Stimulated activated CD4-positive, alpha-beta T cell treated with anti-CD3 and anti-CD28 coated beads, Interleukin-12 subunit alpha, Interleukin-12 subunit beta, amount 100 ng/mL, for 4 hours (primary cell): ENCODE data around the gene SYNGR1.

Source experiments
- DNase-seq: peaks from one replicate; pipeline ENCODE4 v3.0.0-alpha.2; 2020

The SYNGR1 gene

DNA sequence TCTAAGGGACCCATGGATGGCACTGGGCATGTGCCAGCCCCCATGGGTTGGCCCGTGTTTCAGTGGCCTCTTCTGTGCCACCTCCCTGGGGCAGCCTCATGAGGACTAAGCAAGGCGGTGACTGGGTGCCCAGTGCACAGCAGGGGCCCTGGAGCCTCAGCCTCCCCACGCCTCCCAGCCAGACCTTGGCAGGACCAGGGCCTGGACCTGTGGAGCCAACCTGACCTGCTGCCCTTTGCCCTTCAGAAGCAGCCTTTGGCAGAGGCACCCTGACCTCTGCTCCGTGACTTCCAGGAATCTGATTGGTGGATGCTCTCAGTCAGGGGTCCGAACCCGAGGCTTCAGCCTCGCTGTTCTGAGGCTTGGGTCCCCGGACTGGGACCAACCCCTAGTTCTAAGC, 25.0 kb downstream of the SYNGR1 start:
- DNase-seq, result no peak

DNA sequence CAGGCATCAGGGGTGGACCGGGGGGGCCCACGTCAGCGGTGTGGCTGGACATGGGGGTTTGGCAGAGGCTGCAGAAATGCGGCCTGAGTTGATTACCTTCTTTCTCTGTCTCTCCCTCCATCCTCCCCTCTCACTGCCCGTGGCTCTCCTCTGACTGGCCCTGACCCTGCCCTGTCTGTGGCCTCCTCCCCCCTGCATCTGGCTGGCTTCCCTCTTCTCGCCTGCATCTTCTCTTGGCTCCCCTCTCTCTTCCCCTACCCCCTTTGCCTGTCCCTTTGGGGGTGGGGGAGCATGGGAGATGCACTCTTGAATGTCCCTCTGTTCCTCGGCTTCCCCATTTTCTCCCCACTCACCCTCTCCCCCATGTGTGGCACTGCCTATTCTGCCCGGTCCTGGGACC, 25.9 kb downstream of the SYNGR1 start:
- no peak for DNase-seq

DNA sequence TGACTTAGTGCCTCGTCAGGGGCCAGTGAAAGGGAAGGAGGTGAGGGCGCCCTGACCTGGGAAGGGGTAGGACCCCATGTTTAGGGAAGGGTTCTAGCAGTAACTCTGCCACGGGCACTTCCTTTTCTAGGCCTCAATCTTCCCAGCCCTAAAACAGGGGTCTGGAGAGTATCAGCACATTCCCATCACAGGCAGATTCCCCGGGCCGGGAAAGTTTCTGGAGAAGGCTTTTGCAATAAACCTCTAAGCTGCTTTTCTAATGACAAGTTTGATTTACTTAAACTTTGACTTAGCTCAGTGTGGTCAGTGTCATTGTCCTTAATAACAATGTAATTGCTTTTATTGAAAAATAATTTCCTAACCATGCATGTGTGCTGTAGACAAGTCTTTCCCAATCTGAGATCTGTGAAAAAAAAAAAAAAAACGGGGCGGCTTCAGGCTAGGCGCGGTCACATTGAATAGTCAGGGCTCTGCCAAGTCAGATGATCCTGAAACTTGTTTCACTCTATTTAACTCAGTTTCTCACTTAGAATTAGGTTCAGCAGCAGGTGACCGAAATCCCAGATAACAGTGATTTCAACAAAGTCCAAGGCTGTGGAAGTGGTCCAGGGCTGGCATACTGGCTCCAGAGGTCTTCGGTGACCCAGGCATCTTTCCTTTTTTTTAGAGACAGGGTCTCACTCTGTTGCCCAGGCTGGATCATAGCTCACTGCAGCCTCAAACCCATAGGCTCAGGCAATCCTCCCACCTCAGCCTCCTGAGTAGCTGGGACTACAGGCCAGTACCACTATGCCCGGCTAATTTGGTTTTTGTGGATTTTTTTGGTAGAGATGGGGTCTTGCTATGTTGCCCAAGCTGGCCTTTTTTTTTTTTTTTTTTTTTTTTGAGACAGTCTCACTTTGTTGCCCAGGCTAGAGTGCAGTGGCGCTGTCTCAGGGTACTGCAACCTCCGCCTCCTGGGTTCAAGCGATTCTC, 30.3 kb downstream of the SYNGR1 start:
- no peak for DNase-seq

DNA sequence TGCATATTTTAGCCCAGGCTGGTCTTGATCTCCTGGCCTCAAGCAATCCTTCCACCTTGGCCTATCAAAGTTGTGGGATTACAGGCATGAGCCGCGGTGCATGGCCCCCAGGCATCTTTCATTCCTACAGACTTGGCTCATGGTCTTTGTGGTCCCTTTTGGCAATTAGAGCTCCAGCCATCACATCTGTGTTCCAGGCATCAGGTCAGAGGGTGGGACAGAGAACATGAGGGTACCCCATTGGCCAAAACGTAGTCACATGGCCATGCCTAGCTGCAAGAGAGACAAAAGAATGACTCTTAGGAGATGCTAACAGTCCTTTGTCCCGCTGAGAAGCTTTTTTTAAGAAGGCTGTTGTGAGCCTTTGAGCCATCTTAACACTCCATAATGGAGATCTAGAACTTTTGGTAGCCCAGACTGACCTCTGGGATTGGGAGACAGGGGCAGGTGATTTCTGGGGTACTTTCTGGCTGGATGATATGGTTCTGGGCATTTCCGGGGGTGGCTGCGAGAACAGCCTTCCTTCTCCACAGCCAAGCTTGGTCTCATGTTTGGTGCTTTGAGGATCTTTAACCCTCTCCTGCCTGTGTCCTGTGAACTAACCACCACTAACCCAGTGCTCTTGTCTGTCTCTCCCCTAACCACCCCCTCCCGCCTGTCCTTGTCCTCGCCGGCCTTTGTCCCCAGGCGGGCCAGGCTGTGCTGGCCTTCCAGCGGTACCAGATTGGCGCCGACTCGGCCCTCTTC, 31.4 kb downstream of the SYNGR1 start:
- DNase-seq, result no peak

DNA sequence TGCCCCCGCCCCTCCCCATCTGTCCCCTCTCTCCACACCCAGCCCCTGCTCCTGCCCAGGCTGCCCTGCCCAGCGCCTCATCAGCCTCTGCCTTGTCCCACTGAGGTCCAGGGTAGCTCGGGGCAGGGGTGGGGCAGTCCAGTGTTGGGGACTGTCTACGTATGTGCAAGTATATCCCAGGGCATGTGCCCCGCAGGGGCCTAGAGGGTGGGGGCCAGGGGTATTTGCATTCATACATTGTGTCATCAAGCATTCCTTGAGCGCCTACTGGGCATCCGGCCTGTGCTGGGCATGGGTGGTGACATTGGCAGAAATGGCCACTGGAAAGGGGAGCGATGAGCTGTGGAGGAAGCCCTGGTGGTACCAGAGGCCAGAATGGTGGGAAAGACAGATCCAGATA, 32.1 kb downstream of the SYNGR1 start:
- no peak for DNase-seq

DNA sequence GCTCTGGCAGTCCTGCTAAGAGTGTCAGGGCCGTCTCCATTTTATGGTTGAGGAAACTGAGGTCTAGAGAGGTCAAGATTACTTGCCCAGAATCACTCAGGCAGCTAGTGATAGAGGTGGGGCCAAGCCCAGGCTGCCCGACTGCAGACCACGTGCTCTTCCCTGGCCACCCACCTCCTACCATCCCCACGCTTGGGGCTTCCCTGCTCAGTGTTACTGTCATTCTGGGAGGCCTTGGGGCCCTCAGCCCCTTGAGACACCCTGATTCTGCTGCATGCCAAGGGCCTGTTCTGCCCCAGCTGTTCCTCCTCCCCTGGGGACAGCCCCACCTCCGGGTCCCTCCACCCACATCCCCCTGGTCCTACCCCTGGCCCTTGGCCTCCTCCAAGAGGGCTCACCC, 32.6 kb downstream of the SYNGR1 start:
- no peak for DNase-seq

DNA sequence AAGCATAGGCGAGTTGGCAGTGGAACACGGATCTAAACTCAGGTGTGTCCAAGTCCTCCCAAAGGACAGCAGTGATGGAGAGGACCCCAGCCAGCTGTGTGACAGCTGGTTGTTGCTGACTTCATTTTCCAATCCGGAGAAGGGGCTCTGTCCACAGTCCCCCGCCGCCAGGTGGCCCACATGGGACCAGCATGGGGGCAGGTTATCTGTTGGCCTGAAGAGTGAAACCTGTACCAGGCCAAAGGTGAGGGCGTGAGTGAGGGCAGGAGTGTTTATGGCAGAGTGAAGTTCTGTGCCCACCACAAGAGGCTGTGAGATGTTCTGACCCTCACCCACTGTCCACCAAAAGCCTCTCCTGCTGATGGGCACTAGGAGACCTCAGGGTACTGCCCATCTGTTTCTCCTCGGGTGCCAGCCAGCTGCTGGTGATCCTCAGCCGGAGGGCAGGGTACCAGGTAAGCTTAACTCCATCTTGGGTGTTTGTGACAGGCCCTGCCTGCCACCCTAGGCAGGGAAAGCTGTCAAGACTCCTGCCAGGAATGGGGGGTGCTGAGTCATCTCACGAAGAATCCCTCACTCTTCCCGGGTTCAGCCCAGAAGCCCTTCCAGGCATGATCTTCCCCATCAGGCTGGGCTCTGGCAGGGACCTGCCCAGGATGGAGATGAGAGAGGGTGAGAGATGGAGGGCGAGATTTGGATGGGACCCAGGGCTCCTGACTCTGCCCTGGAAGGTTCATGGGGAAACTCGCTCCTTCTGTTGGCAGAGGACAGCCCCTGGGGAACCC, 34.2 kb downstream of the SYNGR1 start:
- no peak for DNase-seq

DNA sequence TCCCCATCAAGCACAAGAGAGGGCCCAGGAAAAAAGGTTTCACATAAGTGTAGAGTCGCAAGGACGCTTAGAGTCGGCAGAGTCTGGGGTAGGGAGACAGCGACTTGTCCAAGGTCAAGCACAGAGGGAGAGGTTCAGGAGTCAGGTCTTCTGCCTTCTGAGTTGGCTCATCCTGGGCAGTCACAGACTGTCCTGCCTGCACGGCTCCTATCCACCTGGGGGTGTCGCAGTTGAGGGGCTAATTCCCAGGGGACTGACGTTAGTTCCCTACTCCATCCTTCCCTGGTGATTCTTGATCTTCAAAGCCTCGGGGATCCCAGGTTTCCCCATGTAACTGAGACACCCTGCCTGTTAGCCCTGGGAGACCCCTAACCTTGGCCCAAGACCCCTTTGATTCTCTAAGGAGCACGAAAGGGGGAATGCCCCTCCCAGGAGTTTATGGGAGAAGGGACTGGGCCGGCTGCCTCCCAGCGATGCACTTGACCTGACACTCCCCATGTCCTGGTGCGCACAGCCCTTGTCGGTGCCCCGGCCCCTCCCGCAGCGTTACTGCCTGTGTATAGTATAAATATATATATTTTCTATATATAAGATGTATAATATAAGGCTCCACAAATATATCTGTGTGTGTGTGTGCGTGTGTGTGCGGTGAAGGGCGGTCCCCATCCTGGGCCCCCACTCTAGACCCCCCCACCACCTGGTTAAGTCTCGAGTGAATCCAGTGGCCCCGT, 35.1 kb downstream of the SYNGR1 start:
- DNase-seq, result no peak

DNA sequence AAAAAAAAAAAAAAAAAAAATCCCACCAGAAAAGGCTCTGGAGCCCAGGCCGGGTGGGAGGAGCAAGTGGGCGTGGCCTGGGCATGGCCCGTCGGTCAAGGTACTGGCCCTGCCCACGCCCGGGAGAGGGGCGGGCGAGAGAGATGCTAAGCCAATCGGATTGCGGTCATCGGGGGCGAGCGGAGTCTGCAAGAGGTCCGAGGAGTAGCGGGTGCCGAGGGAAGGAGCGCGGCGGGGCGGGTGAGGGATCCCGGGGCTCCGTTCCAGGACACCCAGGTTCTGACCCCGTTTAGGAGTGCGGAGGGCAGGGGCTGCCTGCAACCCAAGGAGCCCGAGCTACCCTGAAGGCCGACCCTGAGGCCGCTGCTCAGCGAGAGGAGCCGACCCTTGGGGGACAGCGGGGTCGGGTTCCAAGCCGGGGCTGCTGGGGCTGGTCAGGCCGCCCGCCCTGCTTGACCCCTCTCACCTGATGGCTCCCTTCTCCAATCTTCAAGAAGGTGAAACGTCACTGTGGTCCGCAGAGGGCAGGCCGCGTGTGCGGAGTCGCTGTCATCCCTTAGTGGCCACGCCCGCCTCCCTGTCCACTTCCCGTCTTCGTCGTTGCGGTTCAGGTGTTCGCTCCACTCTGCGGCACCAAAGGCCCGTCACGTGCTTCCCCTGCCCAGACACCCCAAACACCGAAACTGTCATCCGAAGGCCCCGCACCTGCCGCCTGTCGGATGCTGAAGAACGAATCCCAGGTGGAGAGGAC, 38.6 kb downstream of the SYNGR1 start:
- peak; percentile 49 for DNase-seq

DNA sequence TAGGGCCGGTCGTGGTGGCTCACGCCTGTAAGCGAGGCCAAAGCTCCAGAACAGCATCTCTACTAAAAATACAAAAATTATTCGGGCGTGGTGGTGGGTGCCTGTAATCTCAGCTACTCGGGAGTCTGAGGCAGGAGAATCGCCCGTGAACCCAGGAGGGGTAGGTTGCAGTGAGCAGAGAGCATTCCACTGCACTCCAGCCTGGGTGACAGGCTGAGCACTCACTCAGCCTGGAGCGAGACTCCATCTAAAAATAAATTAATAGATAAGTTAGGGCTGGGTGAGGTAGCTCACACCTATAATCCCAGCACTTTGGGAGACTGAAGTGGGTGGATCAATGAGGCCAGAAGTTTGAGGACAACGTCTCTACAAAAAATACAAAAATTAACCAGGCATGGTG, 39.6 kb downstream of the SYNGR1 start:
- DNase-seq, result no peak

DNA sequence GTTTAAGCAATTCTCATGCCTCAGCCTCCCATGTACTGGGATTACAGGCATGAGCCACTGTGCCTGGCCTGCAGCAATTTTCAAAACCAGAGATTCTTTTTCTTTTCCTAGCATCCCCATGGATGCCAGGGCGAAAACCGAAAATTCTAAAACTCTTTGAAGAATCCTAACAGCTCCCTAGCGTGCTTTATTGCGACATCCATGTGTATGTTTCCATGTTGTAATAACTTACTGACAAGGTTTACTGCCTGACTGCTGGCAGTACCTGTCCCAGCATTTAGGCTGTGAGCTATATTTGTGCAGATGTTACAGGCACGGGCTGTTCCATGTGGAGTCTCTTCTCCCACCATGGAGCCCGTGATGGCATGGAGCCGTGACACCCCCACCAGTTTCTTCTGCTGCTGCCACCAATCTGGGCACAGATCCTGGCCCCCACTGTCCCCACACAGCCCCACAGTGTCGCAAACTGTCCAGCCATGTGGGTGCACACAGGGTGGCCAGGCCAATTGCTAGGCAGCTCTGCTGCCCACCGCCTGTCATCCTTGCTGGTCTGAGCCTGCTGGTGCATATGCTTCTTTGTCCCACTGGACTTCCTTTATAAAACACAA, 42.7 kb downstream of the SYNGR1 start:
- no peak for DNase-seq

DNA sequence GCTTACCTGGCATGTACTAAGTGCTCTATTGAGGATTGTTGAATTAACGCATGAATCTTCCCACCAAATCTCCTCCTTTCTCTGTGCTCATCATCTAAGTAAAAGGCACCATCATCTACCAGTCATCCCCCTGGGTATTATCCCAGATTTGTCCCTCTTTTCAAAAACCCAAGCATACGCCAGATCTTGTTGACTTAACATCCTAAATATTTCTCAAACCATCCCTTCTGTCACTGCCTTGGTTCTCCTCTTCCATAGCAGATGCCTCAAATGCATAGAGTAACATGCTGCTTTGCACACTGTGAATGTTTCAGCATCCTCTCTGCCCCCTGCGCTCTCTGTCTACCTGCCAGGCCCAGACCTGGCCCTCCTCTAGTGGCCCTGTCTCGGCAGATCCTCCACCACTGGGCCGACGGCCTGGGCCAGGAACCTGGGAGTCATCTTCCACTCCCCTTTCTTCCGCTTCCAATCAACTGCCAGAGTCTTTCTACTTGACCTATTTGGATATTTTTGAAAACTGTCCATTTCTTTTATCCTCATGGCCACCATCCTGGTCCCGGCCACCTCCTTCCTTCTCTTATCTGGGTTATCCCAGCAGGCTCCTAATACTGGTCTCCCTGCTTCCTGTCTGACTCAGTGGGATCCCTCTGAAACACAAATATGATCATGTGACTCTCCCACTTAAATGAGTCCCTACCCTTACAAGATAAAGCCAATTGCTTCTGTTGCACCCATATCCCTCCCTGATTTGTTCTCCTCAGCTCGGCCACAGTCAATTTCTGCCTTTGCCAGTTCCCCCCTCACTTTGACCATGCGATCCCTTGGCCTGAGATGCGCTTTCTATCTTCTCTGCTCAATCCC, 46.4 kb downstream of the SYNGR1 start:
- DNase-seq, result no peak

DNA sequence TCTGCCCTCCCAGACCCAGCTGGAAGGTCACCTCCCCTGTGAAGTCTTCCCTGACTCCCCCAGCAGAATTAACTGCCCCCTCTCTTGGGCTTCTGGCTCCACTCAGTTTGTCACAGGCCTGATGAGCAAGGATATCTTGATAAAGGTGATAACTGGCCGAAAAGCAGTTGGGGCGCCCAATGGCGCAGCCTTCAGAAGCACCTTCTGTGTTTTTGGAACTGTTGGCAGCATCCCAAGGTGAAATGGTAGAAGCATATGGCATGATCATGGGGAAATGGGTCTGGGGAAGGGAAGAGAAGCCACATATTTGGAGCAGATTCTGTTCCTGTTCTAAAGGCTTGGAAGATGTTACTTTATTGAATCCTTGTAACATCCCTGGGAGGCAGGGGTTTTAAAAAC, 47.0 kb downstream of the SYNGR1 start:
- no peak for DNase-seq

DNA sequence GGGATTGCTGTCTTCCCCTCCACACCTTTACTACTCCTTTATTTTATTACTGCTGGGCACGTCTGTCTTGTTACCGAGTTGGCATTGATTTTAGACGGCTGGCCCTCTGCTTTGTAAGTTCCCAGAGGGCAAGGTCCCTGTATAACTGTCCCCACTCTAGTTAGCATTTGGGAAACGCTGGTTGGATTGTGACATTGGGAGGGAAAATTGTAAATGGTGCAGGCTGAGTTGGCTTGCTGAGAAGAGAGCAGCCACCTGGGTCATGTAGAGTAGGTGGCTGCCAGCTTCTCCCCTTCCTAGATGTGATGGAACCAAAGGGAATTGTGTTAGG, 51.5 kb downstream of the SYNGR1 start:
- DNase-seq, result no peak

DNA sequence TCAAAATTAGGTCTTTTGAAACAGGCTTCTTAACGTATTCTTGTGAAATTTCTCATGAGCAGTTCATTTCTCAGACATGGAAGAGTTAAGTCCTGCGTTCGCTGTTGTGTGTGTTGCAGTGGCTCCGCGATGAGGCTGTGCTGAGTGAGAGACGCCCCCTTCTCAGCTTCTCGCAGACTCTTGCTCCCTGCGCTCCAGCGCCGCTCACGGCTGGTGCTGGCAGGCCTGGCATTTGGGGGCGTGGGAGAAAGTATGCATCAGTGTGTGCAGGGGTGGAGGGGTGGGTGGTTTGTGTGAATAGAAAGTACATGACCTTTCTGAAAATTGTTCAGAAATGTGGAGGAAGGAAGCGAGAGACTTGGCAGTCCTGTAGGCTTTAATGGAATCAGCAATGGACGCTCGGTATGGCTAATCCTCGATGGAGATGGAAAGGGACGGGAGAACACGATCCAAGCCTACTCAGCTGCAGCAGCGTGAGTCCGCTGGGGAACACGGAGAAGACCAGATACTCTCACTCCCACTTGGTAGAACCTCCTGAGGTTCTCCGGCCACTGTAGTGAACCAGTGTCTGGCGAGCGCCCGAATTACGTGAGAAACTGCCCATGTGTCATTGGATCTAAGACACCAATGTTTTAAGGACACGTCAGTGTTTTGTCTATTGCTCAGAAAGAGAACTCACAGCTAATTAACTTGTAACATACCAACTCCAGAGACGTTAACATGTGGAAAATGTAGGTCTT, 55.7 kb downstream of the SYNGR1 start:
- DNase-seq, result peak; percentile 30

DNA sequence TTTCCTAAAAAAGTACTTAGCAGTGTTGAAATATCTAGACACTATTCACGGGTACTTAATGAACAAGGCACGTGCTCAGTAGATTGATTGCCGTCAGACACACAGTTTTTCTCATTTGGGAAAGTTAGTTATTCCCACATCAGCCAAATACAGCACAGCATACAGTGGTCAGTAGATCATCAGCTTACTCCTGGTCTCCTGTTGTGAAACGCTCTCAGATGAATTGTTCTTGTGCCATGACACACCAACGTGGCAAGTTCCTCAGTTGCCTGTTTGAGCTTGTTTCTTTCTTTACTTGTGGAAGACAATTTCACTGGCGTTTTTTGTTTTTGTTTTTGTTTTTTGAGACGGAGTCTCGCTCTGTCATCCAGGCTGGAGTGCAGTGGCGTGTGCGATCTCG, 58.4 kb downstream of the SYNGR1 start:
- no peak for DNase-seq

DNA sequence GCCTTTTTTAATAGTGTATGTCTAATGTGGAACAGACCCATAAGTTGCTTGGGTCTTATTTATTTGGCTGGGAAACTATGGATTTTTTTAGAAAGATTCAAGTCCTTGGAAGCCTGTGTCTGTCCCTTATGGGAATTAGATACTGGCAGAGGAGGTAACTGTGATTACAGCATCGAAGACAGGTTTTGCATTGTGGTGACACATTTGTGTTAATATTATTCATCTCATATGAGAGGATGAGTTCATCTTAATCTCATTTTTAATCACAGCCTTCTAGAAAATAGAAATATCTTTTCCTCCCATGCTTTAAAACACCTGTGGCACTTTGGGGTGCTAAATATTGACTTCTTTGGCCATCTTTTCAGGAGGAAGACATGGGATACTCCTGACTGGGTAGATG, 59.0 kb downstream of the SYNGR1 start:
- DNase-seq, result no peak

DNA sequence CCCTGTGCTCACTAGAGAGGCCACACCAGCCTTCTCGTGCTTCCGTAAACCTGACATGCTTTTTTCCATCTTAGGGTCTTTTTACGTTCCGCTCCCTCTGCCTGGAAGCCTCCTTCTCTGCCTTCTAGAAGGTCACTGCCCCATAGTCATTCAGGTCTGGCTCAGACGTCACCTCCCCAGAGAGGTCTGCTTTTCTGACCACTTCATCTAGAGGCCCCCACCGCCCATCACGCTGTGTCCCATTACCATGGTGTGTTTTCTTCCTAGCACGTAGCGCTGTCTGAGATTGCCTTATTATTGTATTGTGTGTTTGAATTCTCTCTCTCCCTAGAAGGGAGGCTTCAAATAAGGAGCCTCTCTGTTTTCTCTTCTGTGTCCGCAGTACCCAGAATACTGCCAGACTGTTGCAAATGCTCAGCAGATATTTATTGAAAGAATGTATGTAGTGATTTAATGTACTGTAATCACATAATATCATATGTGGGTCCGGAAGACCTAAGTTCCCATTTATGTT, 59.8 kb downstream of the SYNGR1 start:
- DNase-seq, result no peak

DNA sequence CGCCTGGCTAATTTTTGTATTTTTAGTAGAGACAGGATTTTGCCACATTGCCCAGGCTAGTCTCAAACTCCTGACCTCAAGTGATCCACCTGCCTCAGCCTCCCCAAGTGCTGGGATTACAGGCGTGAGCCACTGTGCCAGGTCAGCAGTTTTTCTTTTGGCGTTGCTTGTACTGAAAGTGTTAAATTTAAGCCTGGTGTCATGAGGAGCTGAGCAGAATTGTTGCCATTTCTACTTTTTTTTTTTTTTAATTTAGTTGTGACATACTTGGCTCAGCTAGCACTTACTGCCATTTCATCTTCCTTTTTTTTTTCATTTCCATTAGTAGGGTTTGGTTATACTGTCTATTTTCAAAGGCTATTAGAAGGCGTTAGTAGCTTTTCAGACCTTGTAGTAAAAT, 60.5 kb downstream of the SYNGR1 start:
- no peak for DNase-seq
